Measurements from ENCODE around the gene PIK3R6. TPM values are rescaled to one million over a fixed set of nuclear protein-coding genes. Genes with fewer than 3 reads are reported as not detected.

PIK3R6 gene
- total RNA-seq, 3 donors from 2014 or later = 0.32 to 1.9 (median 1.7) TPM

- intact Hi-C loops (cut with DNase I, micrococcal nuclease) = no loop called here
- TF ChIP-seq CTCF (IDR thresholded peaks at IDR 0.05) = no peak
- H3K4me1 ChIP-seq (ENCODE audit: low read depth) = no peaks in the 10 kb centered on the region
- no peaks in the 10 kb centered on the region for H3K36me3 ChIP-seq (ENCODE audit: low read depth)
- H3K9me3 ChIP-seq = peaks cover 5% of the 10 kb centered on the region
- DNase-seq (no peak), ATAC-seq (no peak)
- no peak overlapping the region for H3K4me3 ChIP-seq
These were observed 73.8 kb downstream of the PIK3R6 start for GRCh38 chr17:8793649-8794048.

- Histone ChIP-seq H3K4me3 (no peak overlapping the region), H3K4me1 (ENCODE audit: low read depth) (no peaks in the 10 kb centered on the region), H3K9me3 (peaks cover 5% of the 10 kb centered on the region), H3K36me3 (ENCODE audit: low read depth) (no peaks in the 10 kb centered on the region)
- intact Hi-C loops (cut with DNase I, micrococcal nuclease) = no loop called here
- no peak for TF ChIP-seq CTCF (IDR thresholded peaks at IDR 0.05)
- DNase-seq = no peak
- ATAC-seq = no peak
These were observed 74.8 kb downstream of the PIK3R6 start for GRCh38 chr17:8792646-8793045.

GRCh38 chr17:8791910-8792270 lies 75.6 kb downstream of the PIK3R6 start:
- ATAC-seq (no peak), DNase-seq (no peak)
- H3K4me1 ChIP-seq (ENCODE audit: low read depth) = no peaks in the 10 kb centered on the region
- TF ChIP-seq CTCF (IDR thresholded peaks at IDR 0.05) = no peak
- H3K36me3 ChIP-seq (ENCODE audit: low read depth) = no peaks in the 10 kb centered on the region
- no peak overlapping the region for H3K4me3 ChIP-seq
- peaks cover 5% of the 10 kb centered on the region for H3K9me3 ChIP-seq
- intact Hi-C loops (cut with DNase I, micrococcal nuclease) = no loop called here

- ATAC-seq (no peak), DNase-seq (no peak)
- intact Hi-C loops (cut with DNase I, micrococcal nuclease) = no loop called here
- Histone ChIP-seq H3K4me3 (no peak overlapping the region), H3K9me3 (peaks cover 5% of the 10 kb centered on the region), H3K4me1 (ENCODE audit: low read depth) (no peaks in the 10 kb centered on the region), H3K36me3 (ENCODE audit: low read depth) (no peaks in the 10 kb centered on the region)
- no peak for TF ChIP-seq CTCF (IDR thresholded peaks at IDR 0.05)
These were observed 76.1 kb downstream of the PIK3R6 start for GRCh38 chr17:8791248-8791909.

- DNase-seq (no peak), ATAC-seq (peak; percentile 52)
- TF ChIP-seq CTCF (IDR thresholded peaks at IDR 0.05) = no peak
- Histone ChIP-seq H3K9me3 (peaks cover 5% of the 10 kb centered on the region), H3K36me3 (ENCODE audit: low read depth) (no peaks in the 10 kb centered on the region), H3K4me1 (ENCODE audit: low read depth) (no peaks in the 10 kb centered on the region), H3K4me3 (no peak overlapping the region)
- intact Hi-C loops (cut with DNase I, micrococcal nuclease) = no loop called here
These were observed 77.7 kb downstream of the PIK3R6 start for GRCh38 chr17:8789743-8790142.

- no peaks in the 10 kb centered on the region for H3K4me1 ChIP-seq (ENCODE audit: low read depth)
- peak; percentile 9 for ATAC-seq
- no peak for TF ChIP-seq CTCF (IDR thresholded peaks at IDR 0.05)
These were observed 78.5 kb downstream of the PIK3R6 start for GRCh38 chr17:8788998-8789397.

More at GRCh38 chr17:8788998-8789397, 78.5 kb downstream of the PIK3R6 start:
- H3K36me3 ChIP-seq (ENCODE audit: low read depth) = no peaks in the 10 kb centered on the region
- no peak for DNase-seq
- intact Hi-C loops (cut with DNase I, micrococcal nuclease) = no loop called here
- H3K9me3 ChIP-seq = peaks cover 5% of the 10 kb centered on the region
- H3K4me3 ChIP-seq = no peak overlapping the region

Data from mucosa of descending colon (tissue), 3 donors.